Measurements from ENCODE around the gene HM13.
"Not testable (repeated sequence)": the region's sequence is repeated elsewhere in the genome, so short reads cannot be mapped to it uniquely, and the experiment has no call there.

HM13 gene

GRCh38 chr20:31590717-31591225 is 76.5 kb downstream of the HM13 start:
- DNase-seq (ENCODE audit: low read depth in 2 of 2): no peak

- DNase-seq (ENCODE audit: low read depth in 2 of 2): no peak
Observed at GRCh38 chr20:31593221-31594001, 79.2 kb downstream of the HM13 start.

GRCh38 chr20:31594002-31594557 is 79.8 kb downstream of the HM13 start:
- DNase-seq (ENCODE audit: low read depth in 2 of 2): no peak

GRCh38 chr20:31594558-31595379 is 80.5 kb downstream of the HM13 start:
- no peak for DNase-seq (ENCODE audit: low read depth in 2 of 2)

GRCh38 chr20:31595380-31595653 is 81.1 kb downstream of the HM13 start:
- DNase-seq (ENCODE audit: low read depth in 2 of 2): no peak

- DNase-seq (ENCODE audit: low read depth in 2 of 2): no peak
Observed at GRCh38 chr20:31595654-31596411, 81.6 kb downstream of the HM13 start.

GRCh38 chr20:31596412-31596715 is 82.1 kb downstream of the HM13 start:
- DNase-seq (ENCODE audit: low read depth in 2 of 2): not testable (repeated sequence)

GRCh38 chr20:31596831-31597480 is 82.7 kb downstream of the HM13 start:
- no peak for DNase-seq (ENCODE audit: low read depth in 2 of 2)

GRCh38 chr20:31597481-31597855 is 83.2 kb downstream of the HM13 start:
- no peak for DNase-seq (ENCODE audit: low read depth in 2 of 2)

- no peak for DNase-seq (ENCODE audit: low read depth in 2 of 2)
Observed at GRCh38 chr20:31602431-31602778, 88.2 kb downstream of the HM13 start.

- DNase-seq (ENCODE audit: low read depth in 2 of 2): no peak
Observed at GRCh38 chr20:31602779-31603441, 88.7 kb downstream of the HM13 start.

- DNase-seq (ENCODE audit: low read depth in 2 of 2): peak; percentile 47
Observed at GRCh38 chr20:31603822-31604566, 89.8 kb downstream of the HM13 start.

- no peak for DNase-seq (ENCODE audit: low read depth in 2 of 2)
Observed at GRCh38 chr20:31604567-31605030, 90.4 kb downstream of the HM13 start.

GRCh38 chr20:31605031-31605901 is 91.0 kb downstream of the HM13 start, which contains the start of gene ID1:
Gene ID1, plus strand, starts transcription at chr20:31605289. Its CDS starts 99 bp downstream, at chr20:31605388.
- DNase-seq (ENCODE audit: low read depth in 2 of 2): peak; percentile 79 to 83

- DNase-seq (ENCODE audit: low read depth in 2 of 2): no peak
Observed at GRCh38 chr20:31605902-31606803, 91.9 kb downstream of the HM13 start.

- no peak for DNase-seq (ENCODE audit: low read depth in 2 of 2)
Observed at GRCh38 chr20:31606804-31607639, 92.8 kb downstream of the HM13 start.

- DNase-seq (ENCODE audit: low read depth in 2 of 2): no peak
Observed at GRCh38 chr20:31607640-31608250, 93.5 kb downstream of the HM13 start.
